ENCODE results near the gene SPDEF.

DNA sequence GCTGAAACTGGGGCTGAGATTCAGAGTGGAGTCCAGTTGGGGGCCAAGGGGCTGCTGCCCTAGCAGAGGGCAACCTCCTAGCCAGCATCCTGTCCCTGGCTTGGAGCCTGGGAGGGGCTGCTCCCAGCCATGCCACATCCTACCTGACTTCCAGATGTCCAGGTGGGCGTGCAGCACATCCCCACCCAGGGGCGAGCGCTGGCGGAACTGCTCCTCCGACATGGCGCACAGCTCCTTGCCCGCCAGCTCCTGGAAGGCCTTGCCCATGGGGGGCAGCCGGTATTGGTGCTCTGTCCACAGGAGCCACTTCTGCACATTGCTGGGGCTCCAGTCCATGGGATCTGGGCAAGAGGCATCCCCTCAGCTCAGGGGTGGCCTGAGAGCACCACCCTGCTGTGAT, 15.3 kb downstream of the SPDEF start:
- TF ChIP-seq, protein P1, sequence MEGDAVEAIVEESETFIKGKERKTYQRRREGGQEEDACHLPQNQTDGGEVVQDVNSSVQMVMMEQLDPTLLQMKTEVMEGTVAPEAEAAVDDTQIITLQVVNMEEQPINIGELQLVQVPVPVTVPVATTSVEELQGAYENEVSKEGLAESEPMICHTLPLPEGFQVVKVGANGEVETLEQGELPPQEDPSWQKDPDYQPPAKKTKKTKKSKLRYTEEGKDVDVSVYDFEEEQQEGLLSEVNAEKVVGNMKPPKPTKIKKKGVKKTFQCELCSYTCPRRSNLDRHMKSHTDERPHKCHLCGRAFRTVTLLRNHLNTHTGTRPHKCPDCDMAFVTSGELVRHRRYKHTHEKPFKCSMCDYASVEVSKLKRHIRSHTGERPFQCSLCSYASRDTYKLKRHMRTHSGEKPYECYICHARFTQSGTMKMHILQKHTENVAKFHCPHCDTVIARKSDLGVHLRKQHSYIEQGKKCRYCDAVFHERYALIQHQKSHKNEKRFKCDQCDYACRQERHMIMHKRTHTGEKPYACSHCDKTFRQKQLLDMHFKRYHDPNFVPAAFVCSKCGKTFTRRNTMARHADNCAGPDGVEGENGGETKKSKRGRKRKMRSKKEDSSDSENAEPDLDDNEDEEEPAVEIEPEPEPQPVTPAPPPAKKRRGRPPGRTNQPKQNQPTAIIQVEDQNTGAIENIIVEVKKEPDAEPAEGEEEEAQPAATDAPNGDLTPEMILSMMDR (IDR thresholded peaks at IDR 0.05), result no peak
- TF ChIP-seq POLR2A (IDR thresholded peaks at IDR 0.05) (no peak), POLR2AphosphoS5 (IDR thresholded peaks at IDR 0.05; ENCODE audit: insufficient read depth in 1 of 2, low read depth in 1 of 2) (no peak)

All from vagina (tissue), 2 donors.